Caco-2 (cell line): Measurements from ENCODE around the gene POLD4. TPM values are rescaled to one million over a fixed set of nuclear protein-coding genes. Genes with fewer than 3 reads are reported as not detected.

Source experiments
- BruUV-seq: library from RNA; stranded (reverse); fragments of 400-500 nt; replicated peaks from 2 replicates; lab custom pipeline; 2021; lab: Mats Ljungman, UMichigan
- CTCF ChIA-PET: fragments of 300-600 bp; sonication (Branson Sonifier 250); formaldehyde crosslinking; loops from one replicate; lab custom pipeline; 2022; ENCODE audit warnings: antibody characterized with exemption; lab: Charles Lee
- POLR2A ChIA-PET: fragments of 300-600 bp; sonication (Branson Sonifier 250); formaldehyde crosslinking; loops from one replicate; lab custom pipeline; 2022; ENCODE audit warnings: antibody characterized with exemption; lab: Charles Lee
- DNase-seq, 2 experiments: peaks; one replicate each; pipeline versions ENCODE4 v3.0.0 to v3.0.0-alpha.2; 2020 to 2022
- H3K27me3 ChIP-seq: replicated peaks from 2 replicates; pipeline ENCODE4 v1.6.0; 2011; ENCODE audit warnings: low read length; ENCODE audit not compliant: control insufficient read depth, insufficient read depth
- H3K36me3 ChIP-seq: 2 replicates; pipeline ENCODE4 v1.5.1; 2011; ENCODE audit warnings: low read length; ENCODE audit not compliant: control insufficient read depth, insufficient read depth
- H3K4me1 ChIP-seq: fragments of 250-450 bp; sonication (Bioruptor Pico); 2 replicates; pipeline ENCODE4 v1.5.1; 2020; ENCODE audit warnings: mild to moderate bottlenecking
- H3K4me3 ChIP-seq: 2 replicates; pipeline ENCODE4 v1.5.1; 2011; ENCODE audit warnings: low read depth, mild to moderate bottlenecking, control low read depth, low read length
- H3K9me3 ChIP-seq: fragments of 250-450 bp; sonication (Bioruptor Pico); 2 replicates; pipeline ENCODE4 v1.5.1; 2020; ENCODE audit warnings: mild to moderate bottlenecking, moderate library complexity
- H3K27ac Mint-ChIP-seq: one replicate; pipeline ENCODE4 v1.8.0; 2022; ENCODE audit warnings: mixed read lengths; ENCODE audit not compliant: unreplicated experiment
- H3K27me3 Mint-ChIP-seq: one replicate; pipeline ENCODE4 v1.8.0; 2022; ENCODE audit warnings: mixed read lengths; ENCODE audit not compliant: insufficient read depth, unreplicated experiment
- H3K36me3 Mint-ChIP-seq: one replicate; pipeline ENCODE4 v1.8.0; 2022; ENCODE audit warnings: mild to moderate bottlenecking, mixed read lengths; ENCODE audit not compliant: insufficient read depth, unreplicated experiment
- H3K4me1 Mint-ChIP-seq: one replicate; pipeline ENCODE4 v1.8.0; 2022; ENCODE audit warnings: low read depth, mixed read lengths; ENCODE audit not compliant: unreplicated experiment
- H3K4me3 Mint-ChIP-seq: one replicate; pipeline ENCODE4 v1.8.0; 2022; ENCODE audit warnings: mild to moderate bottlenecking, moderate library complexity, mixed read lengths; ENCODE audit not compliant: unreplicated experiment
- H3K9me3 Mint-ChIP-seq: one replicate; pipeline ENCODE4 v1.8.0; 2022; ENCODE audit warnings: mixed read lengths; ENCODE audit not compliant: unreplicated experiment
- CTCF ChIP-seq, 2 experiments: fragments of 200-600 bp in 1 of 2; IDR thresholded peaks; 1 replicate in 1 of 2; 2 replicates in 1 of 2; pipeline versions ENCODE4 v1.5.1 to v1.8.0; 2011 to 2022; ENCODE audit warnings: antibody characterized with exemption in 1 of 2, control low read depth in 1 of 2, inconsistent platforms in 1 of 2, low read depth in 1 of 2, low read length in 1 of 2, mild to moderate bottlenecking in 1 of 2, moderate library complexity in 1 of 2; ENCODE audit not compliant: insufficient read depth in 1 of 2, severe bottlenecking in 1 of 2, unreplicated experiment in 1 of 2
- intact Hi-C: fragments of 100-400 bp; cut with micrococcal nuclease; formaldehyde crosslinking; loops from one replicate; pipeline ENCODE4 v1.10.0; 2022; ENCODE audit not compliant: unreplicated experiment
- total RNA-seq: library from RNA; stranded (reverse); gene quantifications from 2 replicates; pipeline ENCODE4 v1.2.3, GENCODE V29; 2022

Gene POLD4
- total RNA-seq, 1 experiment from 2014 or later: 29.8 TPM

GRCh38 chr11:67396259-67396581 lies 42.9 kb upstream of the POLD4 start:
- no peak for TF ChIP-seq CTCF (IDR thresholded peaks at IDR 0.05; ENCODE audit: insufficient read depth in 1 of 2, low read depth in 1 of 2, low read length in 1 of 2, severe bottlenecking in 1 of 2, unreplicated experiment in 1 of 2)
- CTCF ChIA-PET: interaction anchor here (0.7 to 0.9 kb wide), 4 partner anchors 13 to 231 kb away, joined by 3 to 4 read pairs (median 3); no protein-coding TSS in a partner anchor
- peak overlapping the region; percentile 60 for H3K27ac Mint-ChIP-seq

GRCh38 chr11:67395555-67396258 lies 42.4 kb upstream of the POLD4 start:
- ChIA-PET POLR2A (no interaction called here), CTCF (interaction anchor here (0.8 kb wide), 2 partner anchors 50 to 231 kb away, joined by 3 read pairs; no protein-coding TSS in a partner anchor)
- peaks cover 21% of the 10 kb centered on the region for H3K36me3 ChIP-seq
- H3K36me3 Mint-ChIP-seq: peaks cover 91% of the 10 kb centered on the region
- TF ChIP-seq CTCF (IDR thresholded peaks at IDR 0.05; ENCODE audit: insufficient read depth in 1 of 2, low read depth in 1 of 2, low read length in 1 of 2, severe bottlenecking in 1 of 2, unreplicated experiment in 1 of 2): no peak
- H3K27me3 ChIP-seq: no peaks in the 10 kb centered on the region
- H3K4me3 ChIP-seq: no peak overlapping the region
- H3K4me1 Mint-ChIP-seq: peaks cover 15% of the 10 kb centered on the region
- H3K27ac Mint-ChIP-seq: peak overlapping the region; percentile 60
- H3K4me3 Mint-ChIP-seq: no peak overlapping the region
- intact Hi-C loops: no loop called here
- no peaks in the 10 kb centered on the region for H3K9me3 Mint-ChIP-seq
- no peak for DNase-seq
- no peaks in the 10 kb centered on the region for H3K27me3 Mint-ChIP-seq
- H3K9me3 ChIP-seq: no peaks in the 10 kb centered on the region
- BruUV-seq: no TSS peak
- H3K4me1 ChIP-seq: peaks cover 12% of the 10 kb centered on the region

More at GRCh38 chr11:67396259-67396581, 42.9 kb upstream of the POLD4 start:
- Mint-ChIP-seq H3K9me3 (no peaks in the 10 kb centered on the region), H3K4me3 (no peak overlapping the region), H3K27me3 (no peaks in the 10 kb centered on the region), H3K36me3 (peaks cover 89% of the 10 kb centered on the region), H3K4me1 (peaks cover 11% of the 10 kb centered on the region)
- Histone ChIP-seq H3K9me3 (no peaks in the 10 kb centered on the region), H3K27me3 (no peaks in the 10 kb centered on the region), H3K36me3 (peaks cover 21% of the 10 kb centered on the region), H3K4me3 (no peak overlapping the region), H3K4me1 (peaks cover 15% of the 10 kb centered on the region)
- intact Hi-C loops: no loop called here
- DNase-seq: no peak
- no TSS peak for BruUV-seq
- POLR2A ChIA-PET: interaction anchor here (0.5 kb wide), 1 partner anchor 780 kb away, joined by 3 read pairs; the partner anchor contains the start of gene RBM14

GRCh38 chr11:67393990-67394389 lies 40.6 kb upstream of the POLD4 start:
- TF ChIP-seq CTCF (IDR thresholded peaks at IDR 0.05; ENCODE audit: insufficient read depth in 1 of 2, low read depth in 1 of 2, low read length in 1 of 2, severe bottlenecking in 1 of 2, unreplicated experiment in 1 of 2): no peak
- Mint-ChIP-seq H3K4me1 (peaks cover 24% of the 10 kb centered on the region), H3K27ac (no peak overlapping the region), H3K27me3 (no peaks in the 10 kb centered on the region), H3K4me3 (peak overlapping the region; percentile 5), H3K9me3 (no peaks in the 10 kb centered on the region), H3K36me3 (peaks cover 88% of the 10 kb centered on the region)
- DNase-seq: no peak
- no peaks in the 10 kb centered on the region for H3K27me3 ChIP-seq
- intact Hi-C loops: no loop called here
- H3K9me3 ChIP-seq: no peaks in the 10 kb centered on the region
- no TSS peak for BruUV-seq
- ChIA-PET POLR2A (no interaction called here), CTCF (interaction anchor here (0.9 kb wide), 1 partner anchor 13 kb away, joined by 3 read pairs; no protein-coding TSS in a partner anchor)
- no peak overlapping the region for H3K4me3 ChIP-seq
- peaks cover 14% of the 10 kb centered on the region for H3K36me3 ChIP-seq
- peaks cover 5% of the 10 kb centered on the region; the same call in 1 of the 2 replicates for H3K4me1 ChIP-seq
